ENCODE measurements around the gene TBC1D3K.
"Not testable (repeated sequence)": the region's sequence is repeated elsewhere in the genome, so short reads cannot be mapped to it uniquely, and the experiment has no call there.

TBC1D3K gene

GRCh38 chr17:37924115-37924514, at the start of gene TBC1D3K:
TSS of gene TBC1D3K (plus strand) at chr17:37924415. CDS start at chr17:37926000, 1,585 bp downstream.
- DNase-seq, result not testable (repeated sequence)

GRCh38 chr17:37884516-37884915, 39.7 kb upstream of the TBC1D3K start:
- no peak for DNase-seq

- no peak for DNase-seq
These were observed 39.1 kb upstream of the TBC1D3K start for GRCh38 chr17:37885136-37885535.

- DNase-seq, result no peak
These were observed 35.3 kb upstream of the TBC1D3K start for GRCh38 chr17:37888881-37889280.

- not testable (repeated sequence) for DNase-seq
These were observed 27.3 kb upstream of the TBC1D3K start for GRCh38 chr17:37896961-37897360.

All from GDM1 (cell line).